Hippocampal formation (tissue), 2 donors: Measurements from ENCODE around the gene AGAP6.
"Not testable (repeated sequence)": the region's sequence is repeated elsewhere in the genome, so short reads cannot be mapped to it uniquely, and the experiment has no call there.

Experiments used
- DNase-seq, 2 donors: peaks; one replicate each; lab custom pipeline; 2025; lab: John Stamatoyannopoulos, UW

AGAP6 gene

GRCh38 chr10:50024716-50025383 is 36.6 kb downstream of the AGAP6 start:
- DNase-seq: not testable (repeated sequence)

DNA sequence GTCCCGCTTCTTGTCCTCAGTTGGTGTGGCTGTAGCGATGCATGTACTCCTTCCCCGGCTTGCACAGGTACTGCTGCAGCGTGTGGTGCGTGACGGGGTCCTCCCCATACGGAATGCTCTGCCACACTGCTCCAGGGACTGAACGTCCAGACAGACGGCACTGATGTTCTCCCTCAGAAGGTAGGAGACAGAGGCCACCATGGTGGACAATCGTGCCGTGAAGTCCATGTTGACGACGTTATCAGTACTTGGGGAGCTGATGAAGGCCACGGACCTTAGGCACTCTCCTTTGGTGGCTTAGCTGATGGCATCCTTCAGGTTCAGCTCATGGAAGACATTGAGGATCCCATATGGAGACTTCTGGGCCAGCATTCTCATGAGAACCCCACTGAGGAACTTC is 37.4 kb downstream of the AGAP6 start:
- no peak for DNase-seq

DNA sequence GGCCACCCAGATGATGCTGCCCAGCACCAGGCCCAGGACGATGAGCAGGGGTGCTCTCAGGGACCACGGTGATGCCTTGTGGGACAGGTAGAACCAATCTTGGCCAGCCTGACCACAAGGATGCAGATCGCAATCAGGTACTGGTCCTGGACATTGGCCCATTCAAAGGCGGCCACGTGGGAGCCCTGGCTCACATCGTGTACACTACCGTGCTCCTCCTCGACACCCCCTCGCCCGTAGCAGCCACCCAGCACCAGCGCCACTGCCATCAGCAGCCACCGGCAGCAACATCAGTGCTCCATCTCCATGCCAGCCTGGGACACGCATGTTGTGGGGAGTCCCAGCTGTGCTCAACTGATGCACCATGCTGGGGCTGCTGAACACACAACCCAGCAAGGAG is 39.0 kb downstream of the AGAP6 start:
- DNase-seq: no peak

DNA sequence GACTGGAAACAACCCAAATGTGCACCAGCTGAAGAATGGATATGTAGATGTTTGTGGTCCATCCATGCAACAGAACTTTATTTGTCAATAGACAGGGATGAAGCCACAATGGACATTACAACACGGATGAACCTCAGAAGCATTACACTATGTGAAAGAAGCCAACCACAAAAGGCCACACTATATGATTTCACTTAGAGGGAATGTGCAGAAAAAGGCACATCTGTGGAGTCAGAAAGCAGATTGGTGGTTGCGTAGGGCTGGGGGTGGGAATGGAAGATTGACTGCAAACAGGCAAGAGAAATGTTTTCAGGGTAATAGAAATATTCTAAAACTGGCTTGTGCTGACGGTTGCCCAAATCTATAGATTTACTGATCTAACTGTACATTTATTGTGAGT is 45.3 kb downstream of the AGAP6 start:
- DNase-seq: no peak

DNA sequence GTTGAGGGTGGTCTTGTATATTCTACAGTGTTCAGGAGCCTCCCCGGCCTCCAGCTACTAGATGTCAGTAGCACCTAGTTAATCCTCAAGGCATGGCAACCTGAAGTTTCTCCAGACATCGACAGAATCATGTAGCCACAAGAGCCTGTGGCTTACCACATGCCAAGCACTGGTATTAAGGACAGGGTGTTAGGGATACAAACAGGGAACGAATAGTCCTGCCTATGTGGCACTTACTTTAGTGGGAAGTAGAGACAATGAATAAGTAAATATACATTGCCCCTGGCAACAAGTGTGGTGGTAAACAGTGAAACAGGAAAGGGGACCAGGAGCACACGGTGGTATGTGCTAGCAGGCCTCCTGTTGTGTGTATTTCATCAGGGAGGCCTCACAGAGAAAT is 47.1 kb downstream of the AGAP6 start:
- not testable (repeated sequence) for DNase-seq

- DNase-seq: no peak
Observed at GRCh38 chr10:50044941-50045664, 56.9 kb downstream of the AGAP6 start.

DNA sequence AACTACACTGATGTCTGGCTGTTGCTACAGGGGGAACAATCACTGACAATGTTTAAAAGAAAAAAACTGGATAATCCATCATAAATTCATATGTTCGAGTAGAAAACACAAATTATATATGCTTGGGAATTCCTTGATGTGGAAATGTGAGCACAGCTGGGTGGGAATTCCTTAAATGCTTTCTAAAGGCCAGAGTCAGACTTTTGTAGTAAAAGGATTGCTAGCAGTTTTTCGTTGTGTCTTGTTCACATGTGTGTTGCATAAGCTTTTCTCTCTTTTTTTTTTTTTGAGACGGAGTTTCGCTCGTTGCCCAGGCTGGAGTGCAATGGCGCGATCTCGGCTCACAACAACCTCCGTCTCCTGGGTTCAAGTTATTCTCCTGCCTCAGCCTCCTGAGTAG is 58.3 kb downstream of the AGAP6 start:
- not testable (repeated sequence) for DNase-seq

GRCh38 chr10:50047594-50047993 is 59.4 kb downstream of the AGAP6 start:
- DNase-seq: not testable (repeated sequence)

DNA sequence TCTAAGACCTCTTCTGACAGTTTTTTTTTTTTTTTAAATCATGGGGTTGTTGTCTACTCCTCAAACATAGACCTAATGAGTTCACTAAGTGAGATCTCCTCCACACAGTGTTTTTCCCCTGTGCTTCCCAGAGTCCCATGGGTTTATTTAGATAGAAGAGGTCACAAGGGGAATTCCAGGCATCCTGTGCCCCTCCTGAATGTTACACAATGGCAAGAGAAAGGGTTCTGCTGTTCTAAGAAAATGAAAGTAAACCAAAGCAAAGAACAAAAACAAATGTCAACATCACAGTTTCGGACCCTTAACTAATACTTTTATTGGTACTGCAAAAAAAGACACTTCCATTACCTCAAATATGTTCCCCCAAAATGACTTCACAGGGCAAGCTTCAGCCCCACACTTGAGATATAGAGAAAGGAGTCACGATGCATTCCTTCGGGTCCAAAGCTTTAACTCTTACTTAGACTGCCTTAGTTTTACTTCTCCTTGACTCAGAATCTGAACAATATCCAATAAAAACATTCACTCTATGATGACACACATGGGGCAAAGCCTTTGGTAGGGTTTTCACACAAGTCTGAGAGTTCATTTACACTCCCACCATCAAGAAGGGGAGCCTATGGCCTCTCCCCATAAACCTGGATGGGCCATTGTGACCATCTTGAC is 63.9 kb downstream of the AGAP6 start:
- not testable (repeated sequence) for DNase-seq

DNA sequence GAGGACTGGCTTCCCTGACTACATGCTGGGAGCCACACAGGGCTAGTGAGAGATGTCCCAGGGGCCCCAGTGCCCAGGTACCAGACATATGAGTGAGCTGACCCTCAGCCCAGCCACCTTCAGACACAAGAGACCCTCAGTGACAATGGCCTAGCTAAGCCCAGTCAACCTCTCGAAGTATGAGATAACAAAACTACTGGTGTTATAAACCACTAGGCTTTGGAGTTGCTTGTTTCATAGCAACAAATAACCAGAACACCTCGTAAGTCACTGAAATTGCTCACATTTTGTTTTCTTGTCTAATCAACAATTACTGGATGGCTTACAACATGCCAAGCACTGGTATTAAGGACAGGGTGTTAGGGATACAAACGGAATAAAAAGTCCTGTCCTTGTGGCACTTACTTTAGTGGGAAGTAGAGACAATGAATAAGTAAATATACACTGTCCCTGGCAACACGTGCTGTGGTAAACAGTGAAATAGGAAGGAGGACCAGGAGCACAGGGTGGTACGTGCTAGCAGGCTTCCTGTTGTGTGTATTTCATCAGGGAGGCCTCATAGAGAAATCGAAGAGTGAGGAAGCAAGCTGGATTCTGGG is 64.7 kb downstream of the AGAP6 start:
- not testable (repeated sequence) for DNase-seq

DNA sequence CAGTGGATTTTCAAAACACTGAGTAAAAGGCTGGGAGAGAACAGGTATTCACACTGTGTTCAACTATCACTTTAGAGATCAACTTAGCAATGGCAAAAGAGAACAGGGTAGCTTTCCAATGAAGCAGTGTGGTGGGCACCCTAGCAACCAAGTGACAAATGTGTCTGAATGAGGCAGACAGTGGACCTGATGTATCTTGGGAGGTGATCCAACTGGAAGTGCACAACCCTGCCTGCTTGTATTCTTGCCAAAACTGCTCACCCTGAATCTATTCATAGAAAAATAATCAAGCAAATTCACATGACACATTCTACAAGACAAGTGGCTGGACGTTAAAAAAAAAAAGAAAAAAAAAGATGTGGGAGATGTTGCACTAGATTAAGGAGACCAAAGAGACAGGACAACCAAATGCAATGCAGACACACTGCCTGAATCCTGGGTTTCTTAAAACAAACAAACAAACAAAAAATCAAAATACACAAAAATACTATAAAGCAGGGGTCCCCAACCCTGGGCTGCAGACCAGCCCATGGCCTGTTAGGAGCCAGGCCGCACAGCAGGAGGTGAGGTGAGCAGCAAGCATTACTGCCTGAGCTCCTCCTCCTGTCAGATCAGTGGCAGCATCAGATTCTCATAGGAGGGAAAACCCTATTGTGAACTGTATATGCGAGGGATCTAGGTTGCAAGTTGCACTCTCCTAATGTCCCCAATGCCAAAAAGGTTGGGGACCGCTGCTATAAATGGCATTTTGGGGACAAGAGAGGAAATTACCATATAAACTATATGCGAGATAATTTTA is 67.5 kb downstream of the AGAP6 start:
- DNase-seq: not testable (repeated sequence)

- not testable (repeated sequence) for DNase-seq
Observed at GRCh38 chr10:50056654-50057053, 68.4 kb downstream of the AGAP6 start.

DNA sequence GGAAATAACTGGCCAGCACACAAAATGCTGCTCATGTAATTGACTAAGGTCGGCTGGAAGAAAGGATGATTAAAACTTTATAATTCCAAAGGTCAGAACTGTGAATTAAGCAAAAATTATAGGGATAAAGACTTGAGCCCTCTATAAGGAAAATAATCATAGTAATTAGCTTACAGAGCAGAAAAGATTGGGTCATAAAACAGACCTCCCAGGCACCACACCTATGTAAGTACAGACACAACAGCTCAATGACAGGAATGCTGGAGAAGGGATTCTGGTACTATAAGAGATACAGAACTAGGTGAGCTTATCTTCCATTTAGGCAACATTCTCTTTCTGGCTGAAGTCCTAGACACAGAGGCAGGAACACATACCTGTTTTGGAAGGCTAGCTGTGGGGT is 70.5 kb downstream of the AGAP6 start:
- not testable (repeated sequence) for DNase-seq

- DNase-seq: not testable (repeated sequence)
Observed at GRCh38 chr10:50059946-50060345, 71.7 kb downstream of the AGAP6 start.
